Breast epithelium (tissue), 4 donors: ENCODE data around the gene NUDCD2. TPM values are rescaled to one million over a fixed set of nuclear protein-coding genes. Genes with fewer than 3 reads are reported as not detected.

Experiments
- DNase-seq, 2 donors: peaks; one replicate each; pipeline ENCODE4 v3.0.0-alpha.2; 2019; ENCODE audit warnings: low spot score in 2 of 2
- H3K27ac ChIP-seq, 2 donors: fragments of 200-600 bp; sonication (generic) in 1 of 2; one replicate each; pipeline ENCODE4 v1.5.1; 2016 to 2019; ENCODE audit warnings: mild to moderate bottlenecking in 1 of 2
- H3K27me3 ChIP-seq, 2 donors: fragments of 200-600 bp; sonication (generic) in 1 of 2; one replicate each; pipeline versions ENCODE4 v1.5.1 to v1.6.0; 2017 to 2019; ENCODE audit warnings: control low read depth in 1 of 2, mild to moderate bottlenecking in 1 of 2
- H3K36me3 ChIP-seq: fragments of 200-600 bp; one replicate; pipeline ENCODE4 v1.5.1; 2019
- H3K4me1 ChIP-seq, 2 donors: fragments of 200-600 bp; sonication (generic); one replicate each; pipeline ENCODE4 v1.5.1; 2016 to 2019; ENCODE audit warnings: control low read depth in 1 of 2
- H3K4me3 ChIP-seq, 3 donors: fragments of 200-600 bp; sonication (generic); 1 replicate in 2 of 3; 2 replicates in 1 of 3; pipeline ENCODE4 v1.5.1; 2016 to 2019; ENCODE audit warnings: mild to moderate bottlenecking in 3 of 3, moderate library complexity in 2 of 3
- H3K9me3 ChIP-seq, 2 donors: fragments of 200-600 bp; sonication (generic) in 1 of 2; one replicate each; pipeline ENCODE4 v1.5.1; 2016 to 2019; ENCODE audit warnings: control low read depth in 1 of 2
- CTCF ChIP-seq, 3 donors: fragments of 450-650 bp; IDR thresholded peaks; one replicate each; pipeline ENCODE4 v1.5.1; 2016 to 2017; ENCODE audit warnings: antibody characterized with exemption in 3 of 3, mild to moderate bottlenecking in 3 of 3, moderate library complexity in 3 of 3
- POLR2A ChIP-seq: fragments of 450-650 bp; IDR thresholded peaks from one replicate; pipeline ENCODE4 v1.6.1; 2016; ENCODE audit warnings: antibody characterized with exemption, mild to moderate bottlenecking, moderate library complexity
- POLR2AphosphoS5 ChIP-seq, 3 donors: sonication (generic); formaldehyde crosslinking; IDR thresholded peaks; one replicate each; pipeline ENCODE4 v1.6.1; 2017; ENCODE audit warnings: antibody characterized with exemption in 3 of 3
- intact Hi-C: fragments of 100-400 bp; cut with DNase I; formaldehyde crosslinking; loops from one replicate; pipeline ENCODE4 v1.15.1; 2023; ENCODE audit warnings: low total_unique reads
- total RNA-seq, 3 donors: library from RNA; depleted of rRNA; stranded (reverse); fragments of >200 nt; gene quantifications; one replicate each; pipeline ENCODE4 v1.1.0, GENCODE V29; 2016

Gene NUDCD2
- total RNA-seq, 3 donors from 2014 or later, result 7.0 to 9.8 (median 7.2) TPM

- no peak for TF ChIP-seq POLR2AphosphoS5 (IDR thresholded peaks at IDR 0.05)
- TF ChIP-seq POLR2A, result no peak
- no peak for TF ChIP-seq CTCF (IDR thresholded peaks at IDR 0.05)
- intact Hi-C loops, result no loop called here
- no peak for DNase-seq
- H3K27me3 ChIP-seq, result no peaks in the 10 kb centered on the region
- H3K4me1 ChIP-seq, result peaks cover 0 to 11% of the 10 kb centered on the region in 2 donors
- H3K27ac ChIP-seq, result no peak overlapping the region
- H3K9me3 ChIP-seq, result no peaks in the 10 kb centered on the region
- H3K4me3 ChIP-seq, result peak overlapping the region in 2 of 3 donors; percentile 92 to 95
- H3K36me3 ChIP-seq, result no peaks in the 10 kb centered on the region
These were observed 20.8 kb downstream of the NUDCD2 start for GRCh38 chr5:163439092-163439425.

GRCh38 chr5:163437309-163438182 lies 22.4 kb downstream of the NUDCD2 start, which contains the start of gene CCNG1:
Gene CCNG1 (plus strand): TSS chr5:163437595. CDS start chr5:163439257, 1,662 bp downstream.
- H3K4me1 ChIP-seq, result peaks cover 0 to 11% of the 10 kb centered on the region in 2 donors
- peak within 1 kb of the TSS; percentile 96 to 97 for H3K27ac ChIP-seq
- peak within 1 kb of the TSS; percentile 83 to 95 (median 92) for H3K4me3 ChIP-seq
- DNase-seq, result peak; percentile 89
- no peaks in the 10 kb centered on the region for H3K27me3 ChIP-seq
- no peaks in the 10 kb centered on the region for H3K36me3 ChIP-seq
- intact Hi-C loops, result no loop called here
- H3K9me3 ChIP-seq, result no peaks in the 10 kb centered on the region
- TF ChIP-seq CTCF (IDR thresholded peaks at IDR 0.05) (no peak), POLR2AphosphoS5 (IDR thresholded peaks at IDR 0.05) (peak; percentile 70 to 83 (median 79)), POLR2A (peak; percentile 42)

- intact Hi-C loops, result no loop called here
- no peaks in the 10 kb centered on the region for H3K36me3 ChIP-seq
These were observed 22.9 kb downstream of the NUDCD2 start for GRCh38 chr5:163437011-163437308.

GRCh38 chr5:163436515-163436914 lies 23.4 kb downstream of the NUDCD2 start:
- intact Hi-C loops, result no loop called here
- DNase-seq, result no peak
- no peaks in the 10 kb centered on the region for H3K27me3 ChIP-seq
- H3K9me3 ChIP-seq, result no peaks in the 10 kb centered on the region
- H3K4me3 ChIP-seq, result peak overlapping the region in 1 of 3 donors; percentile 92
- TF ChIP-seq POLR2A (no peak), CTCF (IDR thresholded peaks at IDR 0.05) (no peak), POLR2AphosphoS5 (IDR thresholded peaks at IDR 0.05) (no peak)
- peaks cover 0 to 11% of the 10 kb centered on the region in 2 donors for H3K4me1 ChIP-seq
- peak overlapping the region in 1 of 2 donors; percentile 97 for H3K27ac ChIP-seq
- no peaks in the 10 kb centered on the region for H3K36me3 ChIP-seq

More at GRCh38 chr5:163437011-163437308, 22.9 kb downstream of the NUDCD2 start:
- Histone ChIP-seq H3K4me1 (peaks cover 0 to 11% of the 10 kb centered on the region in 2 donors), H3K9me3 (no peaks in the 10 kb centered on the region), H3K4me3 (peak overlapping the region; percentile 83 to 95 (median 92)), H3K27me3 (no peaks in the 10 kb centered on the region), H3K27ac (peak overlapping the region; percentile 96 to 97)
- TF ChIP-seq POLR2A (no peak), CTCF (IDR thresholded peaks at IDR 0.05) (no peak), POLR2AphosphoS5 (IDR thresholded peaks at IDR 0.05) (no peak)
- no peak for DNase-seq

GRCh38 chr5:163434401-163434866 lies 25.5 kb downstream of the NUDCD2 start:
- H3K27ac ChIP-seq, result peak overlapping the region in 1 of 2 donors; percentile 13
- peaks cover 0 to 4% of the 10 kb centered on the region in 2 donors for H3K4me1 ChIP-seq
- intact Hi-C loops, result no loop called here
- DNase-seq, result peak in 1 of 2 donors; percentile 55
- no peaks in the 10 kb centered on the region for H3K36me3 ChIP-seq
- no peaks in the 10 kb centered on the region for H3K9me3 ChIP-seq
- no peak overlapping the region for H3K4me3 ChIP-seq
- no peaks in the 10 kb centered on the region for H3K27me3 ChIP-seq
- TF ChIP-seq POLR2A (no peak), POLR2AphosphoS5 (IDR thresholded peaks at IDR 0.05) (no peak), CTCF (IDR thresholded peaks at IDR 0.05) (no peak)
